ENCODE data around the gene INO80E.
A peak's percentile ranks its signal among the peaks of the same experiment; 100 is the strongest.
"Not testable (repeated sequence)": the region's sequence is repeated elsewhere in the genome, so short reads cannot be mapped to it uniquely, and the experiment has no call there.

INO80E gene

GRCh38 chr16:29995911-29996765 lies at the start of gene INO80E:
Gene INO80E (plus strand): TSS chr16:29996241. CDS start chr16:29996311, 70 bp downstream.
- DNase-seq (ENCODE audit: low read depth, low spot score): peak; percentile 97

- no peak for DNase-seq (ENCODE audit: low read depth, low spot score)
Observed at GRCh38 chr16:29947897-29948296, 48.1 kb upstream of the INO80E start.

- no peak for DNase-seq (ENCODE audit: low read depth, low spot score)
Observed at GRCh38 chr16:29950806-29951461, 45.1 kb upstream of the INO80E start.

GRCh38 chr16:29951625-29952365 lies 44.2 kb upstream of the INO80E start:
- DNase-seq (ENCODE audit: low read depth, low spot score): peak; percentile 26

- no peak for DNase-seq (ENCODE audit: low read depth, low spot score)
Observed at GRCh38 chr16:29958756-29959155, 37.3 kb upstream of the INO80E start.

- no peak for DNase-seq (ENCODE audit: low read depth, low spot score)
Observed at GRCh38 chr16:29959293-29959692, 36.7 kb upstream of the INO80E start.

- DNase-seq (ENCODE audit: low read depth, low spot score): not testable (repeated sequence)
Observed at GRCh38 chr16:29959821-29960220, 36.2 kb upstream of the INO80E start.

- DNase-seq (ENCODE audit: low read depth, low spot score): no peak
Observed at GRCh38 chr16:29961127-29961478, 34.9 kb upstream of the INO80E start.

GRCh38 chr16:29961479-29962343 lies 34.3 kb upstream of the INO80E start, which contains the start of gene TMEM219:
Gene TMEM219 (plus strand): TSS chr16:29962079. CDS start chr16:29963144, 1,065 bp downstream.
- peak; percentile 95 for DNase-seq (ENCODE audit: low read depth, low spot score)

- peak; percentile 12 for DNase-seq (ENCODE audit: low read depth, low spot score)
Observed at GRCh38 chr16:29962344-29962994, 33.6 kb upstream of the INO80E start.

- DNase-seq (ENCODE audit: low read depth, low spot score): no peak
Observed at GRCh38 chr16:29963021-29963743, 32.9 kb upstream of the INO80E start.

- no peak for DNase-seq (ENCODE audit: low read depth, low spot score)
Observed at GRCh38 chr16:29968205-29968604, 27.8 kb upstream of the INO80E start.

GRCh38 chr16:29971304-29971703 lies 24.7 kb upstream of the INO80E start:
- no peak for DNase-seq (ENCODE audit: low read depth, low spot score)

- no peak for DNase-seq (ENCODE audit: low read depth, low spot score)
Observed at GRCh38 chr16:29972500-29972899, 23.5 kb upstream of the INO80E start.

- no peak for DNase-seq (ENCODE audit: low read depth, low spot score)
Observed at GRCh38 chr16:29972992-29973383, 23.1 kb upstream of the INO80E start.

- peak; percentile 100 for DNase-seq (ENCODE audit: low read depth, low spot score)
Observed at GRCh38 chr16:29973384-29974246, 22.4 kb upstream of the INO80E start, which contains the start of gene TAOK2. Gene TAOK2 (plus strand): TSS chr16:29973868. CDS start chr16:29977773, 3,905 bp downstream.

GRCh38 chr16:29974291-29975133 lies 21.5 kb upstream of the INO80E start:
- DNase-seq (ENCODE audit: low read depth, low spot score): peak; percentile 26

- DNase-seq (ENCODE audit: low read depth, low spot score): no peak
Observed at GRCh38 chr16:29975134-29975538, 20.9 kb upstream of the INO80E start.
